HEK293T (cell line): ENCODE data around the gene LCP1.

Experiments used
- CTCF ChIA-PET: fragments of 350-600 bp; formaldehyde crosslinking; extraction: SDS; loops from one replicate; lab custom pipeline; 2021; ENCODE audit warnings: antibody characterized with exemption, inconsistent platforms; lab: Yijun Ruan, JAX
- POLR2A ChIA-PET: fragments of 350-600 bp; formaldehyde crosslinking; extraction: SDS; loops from one replicate; lab custom pipeline; 2020; ENCODE audit warnings: antibody characterized with exemption, inconsistent platforms; lab: Yijun Ruan, JAX
- DNase-seq: peaks from one replicate; pipeline ENCODE4 v3.0.0; 2012; ENCODE audit warnings: mixed read lengths; ENCODE audit errors: extremely low spot score
- ARNT ChIP-seq: fragments of 450-650 bp; IDR thresholded peaks from 2 replicates; pipeline ENCODE4 v1.6.1; 2017; ENCODE audit warnings: mild to moderate bottlenecking
- BHLHE40 ChIP-seq: fragments of 450-650 bp; IDR thresholded peaks from 2 replicates; pipeline ENCODE4 v1.6.1; 2016; ENCODE audit warnings: mild to moderate bottlenecking, moderate library complexity, borderline replicate concordance
- CTBP1 ChIP-seq: fragments of 450-650 bp; IDR thresholded peaks from 2 replicates; pipeline ENCODE4 v1.6.1; 2016; ENCODE audit warnings: borderline replicate concordance
- ELF4 ChIP-seq: fragments of 450-650 bp; IDR thresholded peaks from 2 replicates; pipeline ENCODE4 v1.6.1; 2017; ENCODE audit warnings: antibody characterized with exemption
- FOXA1 ChIP-seq: fragments of 450-650 bp; IDR thresholded peaks from 2 replicates; pipeline ENCODE4 v1.6.1; 2016; ENCODE audit warnings: mild to moderate bottlenecking
- FOXK2 ChIP-seq: fragments of 450-650 bp; IDR thresholded peaks from 2 replicates; pipeline ENCODE4 v1.6.1; 2016; ENCODE audit warnings: mild to moderate bottlenecking
- FOXM1 ChIP-seq: fragments of 450-650 bp; IDR thresholded peaks from 2 replicates; pipeline ENCODE4 v1.6.1; 2017; ENCODE audit warnings: mild to moderate bottlenecking, borderline replicate concordance
- HDGF ChIP-seq: fragments of 450-650 bp; IDR thresholded peaks from 2 replicates; pipeline ENCODE4 v1.6.1; 2017; ENCODE audit warnings: antibody characterized with exemption, borderline replicate concordance
- L3MBTL2 ChIP-seq: fragments of 450-650 bp; conservative IDR thresholded peaks from 2 replicates; pipeline ENCODE4 v1.6.1; 2016; ENCODE audit warnings: mild to moderate bottlenecking
- LEF1 ChIP-seq: fragments of 450-650 bp; IDR thresholded peaks from 2 replicates; pipeline ENCODE4 v1.6.1; 2017; ENCODE audit warnings: mild to moderate bottlenecking, borderline replicate concordance
- NFRKB ChIP-seq: fragments of 450-650 bp; IDR thresholded peaks from 2 replicates; pipeline ENCODE4 v1.6.1; 2016; ENCODE audit warnings: mild to moderate bottlenecking, moderate library complexity
- PKNOX1 ChIP-seq: fragments of 450-650 bp; IDR thresholded peaks from 2 replicates; pipeline ENCODE4 v1.6.1; 2016
- SP1 ChIP-seq: fragments of 450-650 bp; IDR thresholded peaks from 2 replicates; pipeline ENCODE4 v1.6.1; 2017
- SUZ12 ChIP-seq: fragments of 450-650 bp; IDR thresholded peaks from 2 replicates; pipeline ENCODE4 v1.6.1; 2016; ENCODE audit warnings: mild to moderate bottlenecking
- TARDBP ChIP-seq: fragments of 450-650 bp; IDR thresholded peaks from 2 replicates; pipeline ENCODE4 v1.6.1; 2016
- ZNF384 ChIP-seq: fragments of 450-650 bp; IDR thresholded peaks from 2 replicates; pipeline ENCODE4 v1.6.1; 2016

The LCP1 gene

GRCh38 chr13:46178821-46179220 lies 3.2 kb downstream of the LCP1 start:
- ChIA-PET POLR2A (no interaction called here), CTCF (no interaction called here)
- DNase-seq: no peak
- TF ChIP-seq LEF1 (no peak), PKNOX1 (no peak), SP1 (no peak), HDGF (no peak), FOXK2 (no peak), ARNT (no peak), ZNF384 (no peak), ELF4 (no peak)

GRCh38 chr13:46178143-46178542 lies 3.8 kb downstream of the LCP1 start:
- POLR2A ChIA-PET: no interaction called here
- TF ChIP-seq TARDBP: no peak
- no peak for TF ChIP-seq SP1
- no peak for TF ChIP-seq PKNOX1
- TF ChIP-seq HDGF: no peak
- CTCF ChIA-PET: no interaction called here
- DNase-seq: no peak

GRCh38 chr13:46176756-46177155 lies 5.2 kb downstream of the LCP1 start:
- no peak for DNase-seq
- TF ChIP-seq FOXM1 (no peak), ELF4 (no peak), L3MBTL2 (no peak), LEF1 (no peak), CTBP1 (no peak), TARDBP (no peak), FOXA1 (no peak)
- POLR2A ChIA-PET: no interaction called here
- CTCF ChIA-PET: interaction anchor here (0.6 kb wide), 1 partner anchor 36 kb away, joined by 4 read pairs; no protein-coding TSS in a partner anchor

GRCh38 chr13:46173656-46174055 lies 8.3 kb downstream of the LCP1 start:
- DNase-seq: no peak
- POLR2A ChIA-PET: no interaction called here
- TF ChIP-seq HDGF (no peak), TARDBP (no peak), FOXK2 (no peak), ELF4 (no peak), FOXA1 (no peak), ZNF384 (no peak), LEF1 (no peak), FOXM1 (no peak), SUZ12 (no peak), L3MBTL2 (no peak), NFRKB (no peak), CTBP1 (no peak), SP1 (no peak), PKNOX1 (no peak), BHLHE40 (no peak), ARNT (no peak)
- CTCF ChIA-PET: no interaction called here

- no peak for TF ChIP-seq SUZ12
- TF ChIP-seq PKNOX1: no peak
- no peak for TF ChIP-seq TARDBP
- TF ChIP-seq SP1: no peak
- no peak for TF ChIP-seq ARNT
- no peak for TF ChIP-seq FOXK2
- no peak for TF ChIP-seq BHLHE40
- no peak for TF ChIP-seq ELF4
- TF ChIP-seq FOXA1: no peak
- no peak for TF ChIP-seq HDGF
- no peak for TF ChIP-seq NFRKB
- no peak for TF ChIP-seq FOXM1
- no peak for TF ChIP-seq ZNF384
- ChIA-PET POLR2A (no interaction called here), CTCF (interaction anchor here (0.9 kb wide), 1 partner anchor 18 kb away, joined by 3 read pairs; no protein-coding TSS in a partner anchor)
- no peak for DNase-seq
These were observed 9.4 kb downstream of the LCP1 start for GRCh38 chr13:46172531-46172991.

GRCh38 chr13:46171739-46172138 lies 10.2 kb downstream of the LCP1 start:
- ChIA-PET POLR2A (no interaction called here), CTCF (interaction anchor here (0.9 to 1.0 kb wide), 2 partner anchors 14 to 17 kb away, joined by 3 read pairs; no protein-coding TSS in a partner anchor)
- DNase-seq: no peak
- TF ChIP-seq TARDBP (no peak), NFRKB (no peak), PKNOX1 (no peak), HDGF (no peak), FOXK2 (no peak), BHLHE40 (no peak), ZNF384 (no peak), FOXM1 (no peak)
